GM12875 (cell line): ENCODE measurements around the gene RNF25.

ENCODE experiments used
- H3K4me3 ChIP-seq: one replicate; pipeline ENCODE4 v1.5.1; 2011; ENCODE audit warnings: low read depth, low read length, control low read depth
- TF ChIP-seq, protein P1 (sequence below): IDR thresholded peaks from 2 replicates; pipeline ENCODE4 v1.5.1; 2011; ENCODE audit warnings: low read depth, mild to moderate bottlenecking, control low read depth, inconsistent platforms, low read length, moderate library complexity, borderline replicate concordance; ENCODE audit not compliant: insufficient read depth

Gene RNF25

DNA sequence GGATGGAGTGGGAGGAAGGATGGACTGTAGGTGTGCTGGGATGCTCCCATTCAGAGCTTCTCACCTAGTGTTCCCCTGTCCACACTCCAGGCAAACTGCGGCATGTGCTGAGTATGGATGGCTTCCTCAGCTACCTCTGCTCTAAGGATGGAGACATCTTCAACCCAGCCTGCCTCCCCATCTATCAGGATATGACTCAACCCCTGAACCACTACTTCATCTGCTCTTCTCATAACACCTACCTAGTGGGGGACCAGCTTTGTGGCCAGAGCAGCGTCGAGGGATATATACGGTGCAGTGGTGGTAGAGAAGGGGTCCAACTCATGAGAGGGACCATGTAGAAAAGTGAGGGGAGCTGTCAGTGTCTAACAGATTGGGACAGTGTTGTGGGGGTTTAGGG lies 43.9 kb downstream of the RNF25 start:
- TF ChIP-seq, protein P1, sequence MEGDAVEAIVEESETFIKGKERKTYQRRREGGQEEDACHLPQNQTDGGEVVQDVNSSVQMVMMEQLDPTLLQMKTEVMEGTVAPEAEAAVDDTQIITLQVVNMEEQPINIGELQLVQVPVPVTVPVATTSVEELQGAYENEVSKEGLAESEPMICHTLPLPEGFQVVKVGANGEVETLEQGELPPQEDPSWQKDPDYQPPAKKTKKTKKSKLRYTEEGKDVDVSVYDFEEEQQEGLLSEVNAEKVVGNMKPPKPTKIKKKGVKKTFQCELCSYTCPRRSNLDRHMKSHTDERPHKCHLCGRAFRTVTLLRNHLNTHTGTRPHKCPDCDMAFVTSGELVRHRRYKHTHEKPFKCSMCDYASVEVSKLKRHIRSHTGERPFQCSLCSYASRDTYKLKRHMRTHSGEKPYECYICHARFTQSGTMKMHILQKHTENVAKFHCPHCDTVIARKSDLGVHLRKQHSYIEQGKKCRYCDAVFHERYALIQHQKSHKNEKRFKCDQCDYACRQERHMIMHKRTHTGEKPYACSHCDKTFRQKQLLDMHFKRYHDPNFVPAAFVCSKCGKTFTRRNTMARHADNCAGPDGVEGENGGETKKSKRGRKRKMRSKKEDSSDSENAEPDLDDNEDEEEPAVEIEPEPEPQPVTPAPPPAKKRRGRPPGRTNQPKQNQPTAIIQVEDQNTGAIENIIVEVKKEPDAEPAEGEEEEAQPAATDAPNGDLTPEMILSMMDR: no peak
- H3K4me3 ChIP-seq: no peak overlapping the region

DNA sequence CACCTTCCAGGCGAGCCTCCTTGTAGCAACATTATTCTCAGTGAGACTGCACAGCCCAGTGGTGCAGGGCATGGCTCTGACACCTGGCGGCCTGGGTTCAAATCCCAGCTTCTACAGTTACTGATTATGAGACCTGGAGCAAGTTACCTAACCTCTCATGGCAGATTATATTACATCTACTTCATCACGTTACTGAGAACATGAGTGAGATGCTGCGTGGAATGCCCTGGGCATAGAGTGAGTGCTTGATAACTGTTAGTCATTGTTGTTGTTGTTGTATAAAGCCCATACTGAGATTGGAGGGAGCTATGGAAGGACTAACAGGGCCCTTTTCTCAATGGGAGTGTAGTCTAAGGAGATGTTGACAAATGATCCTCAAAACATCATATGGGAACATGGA lies 45.4 kb downstream of the RNF25 start:
- TF ChIP-seq, protein P1: no peak
- no peak overlapping the region for H3K4me3 ChIP-seq

DNA sequence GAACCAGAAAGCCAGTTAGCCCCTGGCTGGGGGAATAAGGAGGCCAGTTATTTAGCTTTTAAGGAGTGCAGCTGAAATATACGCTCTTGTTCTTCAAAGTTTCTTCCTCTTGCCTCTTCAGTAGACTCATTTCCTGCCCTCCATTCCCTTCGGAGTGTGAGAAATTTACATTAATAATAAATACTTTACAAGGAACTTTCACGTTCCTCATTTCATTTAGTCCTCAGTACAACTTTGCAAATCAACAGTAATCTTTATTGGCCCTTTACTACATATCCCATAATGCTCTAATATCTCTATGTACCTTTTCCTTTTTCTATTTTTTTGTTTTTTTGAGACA lies 48.5 kb downstream of the RNF25 start:
- TF ChIP-seq, protein P1: no peak
- H3K4me3 ChIP-seq: no peak overlapping the region

DNA sequence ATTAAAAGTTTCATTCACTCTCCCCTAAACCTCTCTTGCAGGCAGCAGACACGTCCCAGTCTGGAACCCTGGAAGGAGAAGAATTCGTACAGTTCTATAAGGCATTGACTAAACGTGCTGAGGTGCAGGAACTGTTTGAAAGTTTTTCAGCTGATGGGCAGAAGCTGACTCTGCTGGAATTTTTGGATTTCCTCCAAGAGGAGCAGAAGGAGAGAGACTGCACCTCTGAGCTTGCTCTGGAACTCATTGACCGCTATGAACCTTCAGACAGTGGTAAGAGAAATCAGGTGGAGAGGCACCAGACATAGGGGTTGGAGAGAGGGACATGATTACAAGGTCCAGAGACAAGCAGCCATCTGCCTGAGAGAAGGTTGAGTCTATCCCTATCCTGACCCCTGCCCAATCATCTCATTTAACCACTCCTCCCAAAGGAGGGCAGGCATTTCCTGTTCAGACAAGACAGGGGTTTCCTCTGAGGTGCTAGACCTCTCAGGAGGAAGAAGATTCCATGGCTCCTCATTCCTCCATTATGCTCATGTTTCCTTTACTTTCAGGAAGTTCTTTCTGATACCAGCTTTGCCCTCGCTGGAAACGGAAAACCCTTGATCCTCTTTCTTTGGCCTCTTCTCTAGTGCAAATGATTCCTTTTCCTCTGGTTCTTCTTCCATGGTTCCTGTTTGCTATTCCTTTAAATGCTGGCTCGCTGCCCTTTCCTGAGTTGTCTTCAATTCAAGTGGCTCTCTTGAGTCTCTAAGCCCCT lies 49.0 kb downstream of the RNF25 start:
- H3K4me3 ChIP-seq: no peak overlapping the region
- TF ChIP-seq, protein P1: no peak

DNA sequence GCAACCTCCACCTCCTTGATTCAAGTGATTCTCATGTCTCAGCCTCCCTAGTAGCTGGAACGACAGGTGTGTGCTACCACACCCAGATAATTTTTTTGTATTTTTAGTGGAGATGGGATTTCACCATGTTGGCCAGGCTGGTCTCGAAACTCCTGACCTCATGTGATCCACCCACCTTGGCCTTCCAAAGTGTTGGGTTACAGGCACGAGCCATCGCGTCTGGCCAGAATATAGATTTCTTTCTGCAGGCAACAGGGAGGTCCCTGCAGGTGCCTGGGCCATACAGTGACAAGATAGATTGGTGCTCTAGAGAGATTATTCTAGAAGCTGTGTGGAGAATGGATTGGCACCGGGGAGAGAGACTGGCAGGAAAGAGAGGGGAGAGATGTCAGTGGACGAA lies 50.8 kb downstream of the RNF25 start:
- no peak overlapping the region for H3K4me3 ChIP-seq
- TF ChIP-seq, protein P1: no peak

DNA sequence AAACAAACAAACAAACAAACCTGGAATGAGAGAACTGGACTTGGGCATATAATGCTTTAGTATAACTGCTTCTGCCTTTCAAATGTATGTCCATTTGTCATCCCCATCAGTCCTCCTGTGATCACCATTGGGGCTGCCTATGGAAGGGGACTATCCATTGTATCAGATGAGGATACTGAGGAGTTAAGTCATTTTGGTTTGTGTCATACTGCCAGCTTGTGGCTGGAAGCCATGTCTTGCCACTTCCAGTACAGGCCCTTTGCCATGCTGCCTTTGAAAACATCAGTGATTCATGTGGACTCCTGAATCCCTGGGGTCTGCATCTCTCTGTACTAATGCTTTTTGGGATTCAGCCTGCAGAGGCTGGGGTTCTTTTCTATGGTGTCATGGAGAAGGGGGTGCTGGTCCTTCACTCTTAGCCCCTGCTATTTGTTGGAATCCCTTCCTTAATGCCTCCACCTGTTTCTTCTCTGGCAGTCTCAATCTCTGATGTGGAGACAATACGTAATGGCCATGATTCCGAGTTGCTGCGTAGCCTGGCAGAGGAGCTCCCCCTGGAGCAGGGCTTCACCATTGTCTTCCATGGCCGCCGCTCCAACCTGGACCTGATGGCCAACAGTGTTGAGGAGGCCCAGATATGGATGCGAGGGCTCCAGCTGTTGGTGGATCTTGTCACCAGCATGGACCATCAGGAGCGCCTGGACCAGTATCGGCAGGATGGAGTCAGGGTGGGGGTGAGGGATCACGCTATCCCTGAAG lies 53.5 kb downstream of the RNF25 start:
- no peak overlapping the region for H3K4me3 ChIP-seq
- TF ChIP-seq, protein P1: no peak

DNA sequence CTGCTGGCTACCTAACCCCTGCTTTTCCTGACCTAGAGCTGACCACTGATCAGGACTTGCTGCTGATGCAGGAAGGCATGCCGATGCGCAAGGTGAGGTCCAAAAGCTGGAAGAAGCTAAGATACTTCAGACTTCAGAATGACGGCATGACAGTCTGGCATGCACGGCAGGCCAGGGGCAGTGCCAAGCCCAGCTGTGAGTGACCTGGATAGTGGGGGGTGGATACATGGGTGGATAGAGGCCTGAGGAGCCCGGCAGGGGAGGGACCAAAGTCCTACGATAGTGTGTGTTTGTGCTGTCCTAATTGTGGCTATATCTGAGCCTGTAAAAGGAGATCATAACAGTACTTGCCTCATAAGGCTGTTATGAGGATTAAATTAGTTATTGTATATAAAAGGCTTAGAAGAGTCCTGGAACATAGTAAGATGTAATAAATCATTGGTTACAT lies 55.9 kb downstream of the RNF25 start:
- H3K4me3 ChIP-seq: no peak overlapping the region
- TF ChIP-seq, protein P1: no peak
